Measurements from ENCODE around the gene KIAA1210. TPM values are rescaled to one million over a fixed set of nuclear protein-coding genes. Genes with fewer than 3 reads are reported as not detected.

KIAA1210 gene
- total and polyA plus RNA-seq, 2 of the 4 experiments (the other 2 are of a cell fraction): not detected

DNA sequence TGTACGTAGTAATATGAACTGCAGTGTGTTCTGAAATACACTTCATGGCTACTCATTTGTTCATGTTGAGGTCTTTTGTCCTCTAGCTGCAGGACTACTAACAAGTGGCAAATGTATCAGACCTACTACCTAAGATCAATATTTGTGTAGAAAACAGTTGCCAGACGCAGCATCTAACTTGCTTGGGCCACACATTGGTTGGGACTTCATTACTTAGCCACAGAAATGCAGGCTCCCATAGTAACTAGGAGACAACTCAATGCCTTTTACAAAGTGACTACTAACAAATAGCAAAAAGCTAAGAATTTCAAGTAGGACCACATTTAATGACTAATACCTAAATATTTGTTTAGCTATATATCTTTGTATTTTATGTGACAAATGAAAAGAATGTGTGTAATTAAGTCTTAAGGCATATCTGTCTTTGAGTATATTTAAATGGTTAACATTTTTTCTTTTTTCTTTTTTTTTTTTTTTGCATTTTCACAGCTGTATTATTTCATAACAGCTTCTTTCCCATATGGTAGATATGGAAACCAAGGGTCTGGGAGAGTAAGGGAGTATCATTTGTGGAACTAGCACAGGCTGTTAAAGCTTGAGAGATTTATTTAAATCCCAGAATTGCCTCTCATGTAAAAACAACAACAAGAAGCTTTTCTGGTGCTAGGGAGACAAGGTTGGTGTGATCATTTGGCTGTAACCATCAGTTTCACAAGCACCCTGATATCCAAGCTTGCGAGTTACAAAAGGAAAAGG lies 52.2 kb downstream of the KIAA1210 start:
- Histone ChIP-seq H3K4me3 (ENCODE audit: insufficient read depth, low read depth, low read length) (no peak overlapping the region), H3K27ac (ENCODE audit: insufficient read depth, low read length) (no peak overlapping the region), H2AK5ac (ENCODE audit: low read depth, low read length) (no peak overlapping the region), H3K14ac (replicated peaks; ENCODE audit: low read depth, low read length) (no peak overlapping the region), H2BK5ac (ENCODE audit: low read depth, low read length, poor library complexity, severe bottlenecking) (no peak overlapping the region), H3K36me3 (ENCODE audit: control insufficient read depth, insufficient read depth, low read length) (no peaks in the 10 kb centered on the region), H2BK120ac (ENCODE audit: low read depth, low read length) (no peak overlapping the region), H2BK20ac (ENCODE audit: low read depth, low read length) (no peak overlapping the region), H2BK15ac (ENCODE audit: low read depth, low read length) (no peak overlapping the region), H3K27me3 (ENCODE audit: control insufficient read depth, insufficient read depth, low read length) (peaks cover 8% of the 10 kb centered on the region), H4K91ac (ENCODE audit: insufficient read depth, low read depth, low read length) (no peak overlapping the region), H3K79me1 (ENCODE audit: low read depth in 1 of 2, low read length in 2 of 2) (no peaks in the 10 kb centered on the region), H3K4me2 (ENCODE audit: low read depth, low read length) (no peak overlapping the region), H3K9ac (ENCODE audit: low read depth, low read length) (no peak overlapping the region), H2AFZ (replicated peaks; ENCODE audit: low read length, poor library complexity) (no peak overlapping the region), H4K20me1 (ENCODE audit: insufficient read depth, low read length) (no peaks in the 10 kb centered on the region), H3K4me1 (ENCODE audit: control insufficient read depth, insufficient read depth, low read length) (no peaks in the 10 kb centered on the region), H3K9me1 (ENCODE audit: insufficient read depth, low read length) (no peaks in the 10 kb centered on the region), H4K5ac (ENCODE audit: low read depth, low read length) (no peak overlapping the region), H3K23ac (ENCODE audit: low read depth, low read length) (no peak overlapping the region), H3K56ac (ENCODE audit: extremely low read depth, insufficient read depth, low read length) (no peak overlapping the region), H3K4ac (ENCODE audit: low read depth, low read length) (no peak overlapping the region), H2AK9ac (replicated peaks; ENCODE audit: low read depth, low read length, poor library complexity) (no peak overlapping the region), H4K8ac (ENCODE audit: low read depth in 2 of 2, low read length in 2 of 2) (no peak overlapping the region), H3K18ac (ENCODE audit: low read depth, low read length) (no peak overlapping the region), H3K9me3 (ENCODE audit: control insufficient read depth, insufficient read depth, low read length) (no peaks in the 10 kb centered on the region)
- ATAC-seq (ENCODE audit: low read depth): no peak
- dilution Hi-C loops (cut with HindIII; ENCODE audit: low sequenced_read_pairs, unreplicated experiment) (no loop called here), intact Hi-C loops (cut with micrococcal nuclease) (no loop called here), in situ Hi-C loops (cut with MboI; ENCODE audit: low sequenced_read_pairs) (no loop called here)
- no TSS peak for BruUV-seq (replicated peaks)
- POLR2A ChIA-PET (ENCODE audit: unreplicated experiment): no interaction called here
- CTCF ChIA-PET: interaction anchor here (1.6 kb wide), 1 partner anchor 9 kb away, joined by 5 read pairs; no protein-coding TSS in a partner anchor
- no peak for DNase-seq
- TF ChIP-seq MAFK (IDR thresholded peaks at IDR 0.05; ENCODE audit: low read depth, low read length): no peak
- TF ChIP-seq, protein P1, sequence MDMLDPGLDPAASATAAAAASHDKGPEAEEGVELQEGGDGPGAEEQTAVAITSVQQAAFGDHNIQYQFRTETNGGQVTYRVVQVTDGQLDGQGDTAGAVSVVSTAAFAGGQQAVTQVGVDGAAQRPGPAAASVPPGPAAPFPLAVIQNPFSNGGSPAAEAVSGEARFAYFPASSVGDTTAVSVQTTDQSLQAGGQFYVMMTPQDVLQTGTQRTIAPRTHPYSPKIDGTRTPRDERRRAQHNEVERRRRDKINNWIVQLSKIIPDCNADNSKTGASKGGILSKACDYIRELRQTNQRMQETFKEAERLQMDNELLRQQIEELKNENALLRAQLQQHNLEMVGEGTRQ (IDR thresholded peaks at IDR 0.05; ENCODE audit: low read depth, low read length): no peak
- TF ChIP-seq, protein P2, sequence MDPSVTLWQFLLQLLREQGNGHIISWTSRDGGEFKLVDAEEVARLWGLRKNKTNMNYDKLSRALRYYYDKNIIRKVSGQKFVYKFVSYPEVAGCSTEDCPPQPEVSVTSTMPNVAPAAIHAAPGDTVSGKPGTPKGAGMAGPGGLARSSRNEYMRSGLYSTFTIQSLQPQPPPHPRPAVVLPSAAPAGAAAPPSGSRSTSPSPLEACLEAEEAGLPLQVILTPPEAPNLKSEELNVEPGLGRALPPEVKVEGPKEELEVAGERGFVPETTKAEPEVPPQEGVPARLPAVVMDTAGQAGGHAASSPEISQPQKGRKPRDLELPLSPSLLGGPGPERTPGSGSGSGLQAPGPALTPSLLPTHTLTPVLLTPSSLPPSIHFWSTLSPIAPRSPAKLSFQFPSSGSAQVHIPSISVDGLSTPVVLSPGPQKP (IDR thresholded peaks at IDR 0.05; ENCODE audit: borderline replicate concordance, low read depth, low read length): no peak
- no CpG with 5 or more reads among the region's 3 CpGs for WGBS, 2 experiments (ENCODE audit: extremely low coverage in 2 of 2, insufficient read length in 1 of 2)

Data from IMR-90 (cell line).